ENCODE results near the gene PIK3R4.

PIK3R4 gene

GRCh38 chr3:130662501-130662996 is 84.1 kb downstream of the PIK3R4 start:
- TF ChIP-seq, protein P1, sequence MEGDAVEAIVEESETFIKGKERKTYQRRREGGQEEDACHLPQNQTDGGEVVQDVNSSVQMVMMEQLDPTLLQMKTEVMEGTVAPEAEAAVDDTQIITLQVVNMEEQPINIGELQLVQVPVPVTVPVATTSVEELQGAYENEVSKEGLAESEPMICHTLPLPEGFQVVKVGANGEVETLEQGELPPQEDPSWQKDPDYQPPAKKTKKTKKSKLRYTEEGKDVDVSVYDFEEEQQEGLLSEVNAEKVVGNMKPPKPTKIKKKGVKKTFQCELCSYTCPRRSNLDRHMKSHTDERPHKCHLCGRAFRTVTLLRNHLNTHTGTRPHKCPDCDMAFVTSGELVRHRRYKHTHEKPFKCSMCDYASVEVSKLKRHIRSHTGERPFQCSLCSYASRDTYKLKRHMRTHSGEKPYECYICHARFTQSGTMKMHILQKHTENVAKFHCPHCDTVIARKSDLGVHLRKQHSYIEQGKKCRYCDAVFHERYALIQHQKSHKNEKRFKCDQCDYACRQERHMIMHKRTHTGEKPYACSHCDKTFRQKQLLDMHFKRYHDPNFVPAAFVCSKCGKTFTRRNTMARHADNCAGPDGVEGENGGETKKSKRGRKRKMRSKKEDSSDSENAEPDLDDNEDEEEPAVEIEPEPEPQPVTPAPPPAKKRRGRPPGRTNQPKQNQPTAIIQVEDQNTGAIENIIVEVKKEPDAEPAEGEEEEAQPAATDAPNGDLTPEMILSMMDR (IDR thresholded peaks at IDR 0.05) = no peak

- TF ChIP-seq, protein P1 (IDR thresholded peaks at IDR 0.05) = no peak
Observed at GRCh38 chr3:130661140-130661891, 85.3 kb downstream of the PIK3R4 start.

DNA sequence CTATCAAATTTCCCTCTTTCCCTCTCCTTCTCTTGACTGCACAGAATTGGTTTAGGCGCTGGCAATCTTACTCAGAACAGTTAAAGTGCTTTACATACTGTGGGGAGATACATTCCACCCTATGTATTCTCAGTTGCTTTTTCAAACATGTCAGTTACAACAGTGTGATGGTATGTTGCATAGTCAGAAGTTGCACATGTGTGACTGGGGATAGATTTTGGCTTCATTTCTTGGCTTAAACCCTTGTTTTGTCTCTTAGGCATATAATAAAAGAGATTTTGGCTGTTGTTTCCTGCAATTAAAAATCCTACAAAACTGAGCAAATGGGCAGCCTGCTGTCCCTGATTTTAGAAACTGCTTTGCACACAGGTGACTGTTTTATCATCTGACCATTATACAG is 86.7 kb downstream of the PIK3R4 start:
- TF ChIP-seq, protein P1 (IDR thresholded peaks at IDR 0.05) = no peak

DNA sequence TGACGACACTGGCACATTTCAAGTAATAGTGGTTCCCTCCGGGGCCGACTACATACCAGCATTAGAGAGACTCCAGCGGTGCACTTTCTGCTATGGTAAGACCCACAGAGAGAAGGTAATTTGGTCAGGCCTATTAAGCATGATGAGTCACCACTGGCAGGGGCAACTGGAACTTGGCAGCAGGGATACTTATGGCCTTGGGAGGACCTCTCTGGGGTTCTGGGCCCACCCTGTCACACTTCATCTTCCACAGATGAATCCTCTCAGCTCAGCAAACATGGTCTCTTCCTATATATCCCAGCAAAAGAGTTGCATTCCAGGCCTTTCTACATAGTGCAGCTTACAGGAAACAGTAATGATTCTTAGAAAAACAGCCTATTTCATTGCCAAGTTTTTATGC is 88.0 kb downstream of the PIK3R4 start:
- TF ChIP-seq, protein P1 (IDR thresholded peaks at IDR 0.05) = no peak

DNA sequence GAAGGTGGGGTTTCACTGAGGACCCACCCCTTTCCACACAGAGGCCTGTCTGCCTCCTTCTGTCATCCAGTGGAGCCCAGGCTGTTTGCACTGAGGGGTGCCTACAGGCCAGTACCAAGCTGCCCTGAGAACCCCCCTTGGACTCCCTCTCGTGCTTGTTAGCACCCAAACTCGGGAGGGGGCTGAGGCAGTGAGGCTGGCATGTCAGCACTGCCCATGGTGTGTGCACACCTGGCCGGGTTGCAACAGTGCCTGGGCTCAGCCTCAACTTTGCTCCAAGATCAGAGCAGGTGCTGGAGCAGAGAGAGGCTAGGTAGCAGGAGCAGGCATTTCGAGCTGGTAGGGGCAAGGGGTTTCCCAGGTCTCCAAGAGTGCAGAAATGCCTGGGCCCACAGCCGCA is 90.0 kb downstream of the PIK3R4 start:
- TF ChIP-seq, protein P1 (IDR thresholded peaks at IDR 0.05) = no peak

- TF ChIP-seq, protein P1 (IDR thresholded peaks at IDR 0.05) = no peak
Observed at GRCh38 chr3:130654921-130655320, 91.7 kb downstream of the PIK3R4 start.

DNA sequence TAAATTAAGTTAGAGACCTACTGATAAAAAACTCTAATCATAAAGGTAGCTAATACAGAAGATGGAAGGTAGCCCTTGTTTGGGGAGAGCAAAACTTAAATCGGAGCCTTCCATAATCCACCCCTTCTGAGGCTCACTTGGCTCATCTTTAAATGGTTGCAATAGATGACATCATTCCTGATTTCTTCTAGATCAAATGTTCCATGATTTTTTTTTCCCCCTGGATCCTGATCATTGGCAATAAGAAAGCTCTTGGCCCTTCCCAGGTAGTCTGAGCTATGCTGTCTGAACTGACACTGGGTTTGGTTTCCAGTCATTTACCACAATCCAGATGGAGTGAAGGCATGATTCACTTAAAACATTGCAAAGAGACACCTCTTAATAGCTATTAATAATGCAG is 92.5 kb downstream of the PIK3R4 start:
- TF ChIP-seq, protein P1 (IDR thresholded peaks at IDR 0.05) = no peak

Data from LNCAP (cell line).